HepG2 (cell line): Measurements from ENCODE around the gene ADGRG1. TPM values are rescaled to one million over a fixed set of nuclear protein-coding genes. Genes with fewer than 3 reads are reported as not detected.
A peak's percentile ranks its signal among the peaks of the same experiment; 100 is the strongest.

ENCODE experiments used
- ATAC-seq: fragments of 200-7000 bp; cut with Tn5 transposase; 3 replicates; pipeline ENCODE4 v1.9.1; 2020; ENCODE audit warnings: mild to moderate bottlenecking, moderate library complexity
- BruUV-seq: library from RNA; stranded (reverse); fragments of 400-500 nt; replicated peaks from 2 replicates; lab custom pipeline; 2021; lab: Mats Ljungman, UMichigan
- CTCF ChIA-PET: fragments of 300-600 bp; formaldehyde crosslinking; extraction: SDS; loops from one replicate; lab custom pipeline; 2021; ENCODE audit warnings: low total read pairs, inconsistent platforms, low intra/inter-chr PET ratio; lab: Yijun Ruan, JAX
- POLR2A ChIA-PET: fragments of 350-600 bp; sonication (Branson Sonifier 250); formaldehyde crosslinking; loops from one replicate; lab custom pipeline; 2020; ENCODE audit warnings: antibody characterized with exemption, inconsistent platforms; lab: Yijun Ruan, JAX
- DNase-seq: peaks from one replicate; pipeline ENCODE4 v3.0.0-alpha.2; 2015; ENCODE audit warnings: low spot score
- FAIRE-seq: peaks from 3 replicates; lab custom pipeline; 2011; peaks lifted over from hg19 to GRCh38; lab: Jason Lieb, UNC
- H2AFZ ChIP-seq: one replicate; pipeline ENCODE4 v1.6.1; 2011; ENCODE audit warnings: low read length, inconsistent platforms
- H3K27ac ChIP-seq: fragments of 300-600 bp; 3 replicates; pipeline ENCODE4 v1.8.0; 2011; ENCODE audit warnings: mixed run types, mild to moderate bottlenecking, mixed read lengths, low read length, inconsistent platforms; ENCODE audit not compliant: insufficient read depth; ENCODE audit errors: extremely low read length
- H3K27me3 ChIP-seq, 2 experiments: fragments of 200-600 bp in 1 of 2; 2 replicates in 1 of 2; 3 replicates in 1 of 2; pipeline versions ENCODE4 v1.6.0 to v1.8.0; 2011; ENCODE audit warnings: low read length in 2 of 2, mild to moderate bottlenecking in 2 of 2, moderate library complexity in 2 of 2, inconsistent platforms in 1 of 2; ENCODE audit not compliant: insufficient read depth in 2 of 2, control insufficient read depth in 1 of 2
- H3K36me3 ChIP-seq, 2 experiments: fragments of 200-600 bp in 1 of 2; replicated peaks in 1 of 2; 2 replicates in 1 of 2; 3 replicates in 1 of 2; pipeline versions ENCODE4 v1.5.1 to v1.8.0; 2011; ENCODE audit warnings: low read length in 2 of 2, inconsistent platforms in 1 of 2; ENCODE audit not compliant: insufficient read depth in 2 of 2, control insufficient read depth in 1 of 2
- H3K4me1 ChIP-seq: 2 replicates; pipeline ENCODE4 v1.5.1; 2012; ENCODE audit warnings: low read length, inconsistent platforms; ENCODE audit not compliant: insufficient read depth
- H3K4me2 ChIP-seq: 2 replicates; pipeline ENCODE4 v1.6.0; 2011; ENCODE audit warnings: low read depth, low read length, inconsistent platforms
- H3K4me3 ChIP-seq, 3 experiments: fragments of 200-600 bp in 1 of 3; sonication (generic), shearing (Covaris generic) in 1 of 3; replicated peaks in 1 of 3; 2 replicates each; pipeline ENCODE4 v1.5.1; 2011 to 2016; ENCODE audit warnings: low read length in 3 of 3, inconsistent platforms in 2 of 3, low read depth in 2 of 3, mild to moderate bottlenecking in 2 of 3, control low read depth in 1 of 3, mixed read lengths in 1 of 3; ENCODE audit not compliant: insufficient read depth in 1 of 3
- H3K79me2 ChIP-seq: one replicate; pipeline ENCODE4 v1.6.1; 2011; ENCODE audit warnings: low read length, inconsistent platforms; ENCODE audit not compliant: insufficient read depth
- H3K9ac ChIP-seq: 2 replicates; pipeline ENCODE4 v1.6.0; 2011; ENCODE audit warnings: mild to moderate bottlenecking, low read depth, low read length, inconsistent platforms; ENCODE audit not compliant: insufficient read depth
- H3K9me3 ChIP-seq: 2 replicates; pipeline ENCODE4 v1.5.1; 2012; ENCODE audit warnings: mild to moderate bottlenecking, low read length
- H4K20me1 ChIP-seq: 2 replicates; pipeline ENCODE4 v1.6.0; 2011; ENCODE audit warnings: inconsistent platforms, mild to moderate bottlenecking, low read length, moderate library complexity; ENCODE audit not compliant: insufficient read depth
- BRCA1 ChIP-seq: sonication (generic); formaldehyde crosslinking; IDR thresholded peaks from 2 replicates; pipeline ENCODE4 v1.4.0; 2020; ENCODE audit warnings: missing genetic modification reagents
- DPF2 ChIP-seq: sonication (generic); formaldehyde crosslinking; IDR thresholded peaks from 2 replicates; pipeline ENCODE4 v1.4.0; 2020; ENCODE audit warnings: mild to moderate bottlenecking, low read depth, missing genetic modification reagents, borderline replicate concordance
- IRF2 ChIP-seq: IDR thresholded peaks from 2 replicates; pipeline ENCODE4 v1.6.1; 2018; ENCODE audit warnings: missing genetic modification reagents, missing compliant biosample characterization
- KDM2A ChIP-seq: sonication (generic); formaldehyde crosslinking; IDR thresholded peaks from 2 replicates; pipeline ENCODE4 v1.4.0; 2020; ENCODE audit warnings: low read depth, missing genetic modification reagents, borderline replicate concordance
- KLF12 ChIP-seq: sonication (generic); formaldehyde crosslinking; IDR thresholded peaks from 2 replicates; pipeline ENCODE4 v1.4.0; 2020; ENCODE audit warnings: missing genetic modification reagents, borderline replicate concordance
- KMT2B ChIP-seq: IDR thresholded peaks from 2 replicates; pipeline ENCODE4 v1.6.1; 2016; ENCODE audit warnings: missing genetic modification reagents, missing compliant biosample characterization
- RNF2 ChIP-seq: fragments of 450-650 bp; conservative IDR thresholded peaks from 2 replicates; pipeline ENCODE4 v1.6.1; 2016; ENCODE audit warnings: low read depth
- ZFX ChIP-seq: sonication (generic); formaldehyde crosslinking; IDR thresholded peaks from 2 replicates; pipeline ENCODE4 v1.4.0; 2020; ENCODE audit warnings: mild to moderate bottlenecking, low read depth, missing genetic modification reagents, moderate library complexity
- ZMYM2 ChIP-seq: sonication (generic); formaldehyde crosslinking; IDR thresholded peaks from 2 replicates; pipeline ENCODE4 v1.8.0; 2022; ENCODE audit warnings: mild to moderate bottlenecking, missing genetic modification reagents
- ZNF331 ChIP-seq: sonication (generic); formaldehyde crosslinking; IDR thresholded peaks from 2 replicates; pipeline ENCODE4 v1.4.0; 2020; ENCODE audit warnings: missing genetic modification reagents
- ZNF432 ChIP-seq: sonication (generic); formaldehyde crosslinking; IDR thresholded peaks from 2 replicates; pipeline ENCODE4 v1.5.0; 2020; ENCODE audit warnings: missing genetic modification reagents, mild to moderate bottlenecking, borderline replicate concordance
- ZNF567 ChIP-seq: sonication (generic); formaldehyde crosslinking; IDR thresholded peaks from 2 replicates; pipeline ENCODE4 v1.8.1; 2023; ENCODE audit warnings: mild to moderate bottlenecking, missing genetic modification reagents, borderline replicate concordance
- WGBS: methylation state at CpG from one replicate; pipeline ENCODE4 v1.1.6; 2017; ENCODE audit warnings: low lambda C conversion rate; 5-methylcytosine and 5-hydroxymethylcytosine counted together
- in situ Hi-C: cut with HindIII; loops from 2 replicates; pipeline ENCODE4 v1.10.0; 2017; ENCODE audit warnings: low pct_unique_long_range_greater_than_20kb; ENCODE audit not compliant: extremely low pct_ligation_motif_present
- intact Hi-C: fragments of 100-400 bp; cut with micrococcal nuclease; formaldehyde crosslinking; loops from one replicate; pipeline ENCODE4 v1.10.0; 2022; ENCODE audit not compliant: unreplicated experiment
- polyA plus RNA-seq, 8 experiments: library from polyadenylated mRNA; depleted of rRNA in 3 of 8; stranded (reverse) in 7 of 8; unstranded in 1 of 8; fragments of >200 nt; fragmentation: Illumina TruSeq in 4 of 8; extraction: Trizol in 4 of 8; gene quantifications; 2 replicates each; pipeline versions ENCODE4 v1.2.1 to v1.2.3, GENCODE V29; 2011 to 2016; ENCODE audit warnings: low read depth in 4 of 8, missing spikeins in 1 of 8, mixed read lengths in 1 of 8; ENCODE audit not compliant: insufficient read depth in 1 of 8
- total RNA-seq, 5 experiments: library from RNA; depleted of rRNA; stranded (reverse); fragments of >200 nt; fragmentation: Illumina TruSeq; extraction: Trizol; gene quantifications; 2 replicates each; pipeline ENCODE4 v1.2.3, GENCODE V29; 2016; ENCODE audit warnings: low read depth in 1 of 5
- TF ChIP-seq, protein P1 (sequence below): sonication (generic); formaldehyde crosslinking; IDR thresholded peaks from 2 replicates; pipeline ENCODE4 v1.4.0; 2020; ENCODE audit warnings: missing genetic modification reagents
- TF ChIP-seq, protein P2 (sequence below): sonication (generic); formaldehyde crosslinking; IDR thresholded peaks from 2 replicates; pipeline ENCODE4 v1.4.0; 2020; ENCODE audit warnings: missing genetic modification reagents

Gene ADGRG1
- total and polyA plus RNA-seq, 2 of the 13 experiments (the other 11 are each of a cell fraction or from before 2014, with no cell fraction given) = 2.7 to 5.9 TPM

DNA sequence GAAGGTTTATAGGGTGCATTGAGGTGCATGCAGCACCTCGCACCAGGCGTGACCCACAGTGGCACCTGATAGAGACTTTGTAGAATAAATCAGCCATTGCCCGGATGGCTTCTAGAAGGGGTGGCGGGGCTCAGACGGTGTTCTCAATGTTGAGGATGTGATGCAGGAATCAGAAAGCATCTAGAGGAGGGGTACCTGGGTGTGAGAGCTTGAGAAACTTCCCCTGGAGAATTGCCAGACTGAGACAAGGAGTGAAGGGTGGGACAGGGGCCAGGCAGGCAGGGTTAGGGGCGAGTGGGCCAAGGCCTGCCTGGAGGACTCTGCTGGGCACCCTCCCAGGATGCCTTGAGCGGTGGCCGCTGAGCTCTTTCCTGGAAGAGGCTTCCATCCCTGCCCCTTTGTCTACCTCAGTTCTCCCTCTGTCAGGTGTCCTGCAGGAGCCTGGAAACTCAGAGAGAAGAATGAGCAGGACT, 9.3 kb upstream of the ADGRG1 start:
- H4K20me1 ChIP-seq = no peaks in the 10 kb centered on the region
- peaks cover 79% of the 10 kb centered on the region for H3K4me1 ChIP-seq
- no peaks in the 10 kb centered on the region for H3K36me3 ChIP-seq
- H3K27me3 ChIP-seq = peaks cover 0 to 13% of the 10 kb centered on the region in 2 experiments; a peak in 3 of 5 replicates
- H3K4me2 ChIP-seq = peak overlapping the region; percentile 88
- peak overlapping the region; percentile 50; the same call in 1 of the 2 replicates for H3K9ac ChIP-seq
- CTCF ChIA-PET = interaction anchor here (4.1 kb wide), 1 partner anchor 30 kb away, joined by 21 read pairs; no protein-coding TSS in a partner anchor
- H3K4me3 ChIP-seq = peak overlapping the region; percentile 60 to 78 (median 64); a peak in 3 of 6 replicates
- intact Hi-C loops = no loop called here
- no TSS peak for BruUV-seq
- WGBS = 60% methylated on average over 8 of the region's 8 CpGs
- ATAC-seq = no peak
- no peaks in the 10 kb centered on the region for H3K79me2 ChIP-seq
- no peak overlapping the region for H3K27ac ChIP-seq
- no peak overlapping the region for H2AFZ ChIP-seq
- POLR2A ChIA-PET = interaction anchor here (1.1 to 8.7 kb wide), 4 partner anchors 10 to 48 kb away, joined by 3 to 127 read pairs (median 47); no protein-coding TSS in a partner anchor
- in situ Hi-C loops = no loop called here
- DNase-seq = no peak
- TF ChIP-seq, protein P1, sequence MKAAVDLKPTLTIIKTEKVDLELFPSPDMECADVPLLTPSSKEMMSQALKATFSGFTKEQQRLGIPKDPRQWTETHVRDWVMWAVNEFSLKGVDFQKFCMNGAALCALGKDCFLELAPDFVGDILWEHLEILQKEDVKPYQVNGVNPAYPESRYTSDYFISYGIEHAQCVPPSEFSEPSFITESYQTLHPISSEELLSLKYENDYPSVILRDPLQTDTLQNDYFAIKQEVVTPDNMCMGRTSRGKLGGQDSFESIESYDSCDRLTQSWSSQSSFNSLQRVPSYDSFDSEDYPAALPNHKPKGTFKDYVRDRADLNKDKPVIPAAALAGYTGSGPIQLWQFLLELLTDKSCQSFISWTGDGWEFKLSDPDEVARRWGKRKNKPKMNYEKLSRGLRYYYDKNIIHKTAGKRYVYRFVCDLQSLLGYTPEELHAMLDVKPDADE (CRISPR knock-in tag) = 0 out of 2 replicates have a peak, but pooled peaks have one; percentile 33
- TF ChIP-seq BRCA1 = no peak
- TF ChIP-seq, all 625 proteins: peak for 1
- H3K9me3 ChIP-seq = no peaks in the 10 kb centered on the region
- FAIRE-seq = no peak

DNA sequence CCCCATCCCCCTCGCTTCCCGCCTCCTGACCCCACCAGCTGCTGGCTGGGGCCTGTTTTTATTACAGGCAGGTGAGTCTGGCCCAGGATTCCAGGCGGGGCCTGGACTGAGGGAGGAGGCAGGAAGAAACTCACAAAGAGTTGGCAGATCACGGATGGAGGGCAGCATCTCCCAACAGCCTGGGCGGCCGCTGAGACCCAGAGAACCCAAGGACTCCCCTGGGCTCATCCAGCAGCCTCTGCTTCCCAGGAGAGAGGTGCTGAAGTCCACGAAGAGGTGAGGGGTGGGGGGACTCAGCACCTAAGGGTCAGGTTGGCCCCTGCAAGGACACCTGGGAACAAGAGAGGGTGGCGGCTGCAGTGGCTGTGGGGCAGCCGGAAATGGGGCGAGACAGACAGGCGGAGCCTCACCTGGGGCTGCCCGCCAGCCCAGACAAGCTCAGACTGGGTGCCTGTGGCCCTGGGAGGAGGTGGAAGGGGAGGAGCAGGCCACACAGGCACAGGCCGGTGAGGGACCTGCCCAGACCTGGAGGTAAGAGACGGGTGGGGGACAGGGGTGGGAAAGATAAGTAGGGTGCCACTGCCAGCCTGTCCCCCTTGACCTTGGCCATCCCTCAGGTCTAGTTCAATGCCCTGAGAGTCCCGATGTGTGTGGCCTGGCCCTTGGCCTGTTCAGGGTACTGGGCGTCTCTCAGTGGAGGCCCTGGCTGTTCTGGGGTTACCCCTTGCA, 8.7 kb upstream of the ADGRG1 start:
- peak overlapping the region; percentile 50 for H3K9ac ChIP-seq
- H3K27me3 ChIP-seq = peaks cover 0 to 7% of the 10 kb centered on the region in 2 experiments; a peak in 3 of 5 replicates
- H3K27ac ChIP-seq = no peak overlapping the region
- ChIA-PET CTCF (interaction anchor here (4.1 kb wide), 1 partner anchor 29 kb away, joined by 21 read pairs; no protein-coding TSS in a partner anchor), POLR2A (interaction anchor here (1.0 to 8.7 kb wide), 4 partner anchors 9 to 21 kb away, joined by 3 to 127 read pairs (median 48); partner anchors contain the start of gene ADGRG1)
- intact Hi-C loops (no loop called here), in situ Hi-C loops (no loop called here)
- H4K20me1 ChIP-seq = no peaks in the 10 kb centered on the region
- ATAC-seq = peak; percentile 70
- peak overlapping the region; percentile 11 for H2AFZ ChIP-seq
- WGBS = 2% methylated on average over 16 of the region's 16 CpGs
- no peak for FAIRE-seq
- peak overlapping the region; percentile 88 for H3K4me2 ChIP-seq
- DNase-seq = peak; percentile 46
- no peaks in the 10 kb centered on the region for H3K79me2 ChIP-seq
- H3K4me1 ChIP-seq = peaks cover 85% of the 10 kb centered on the region
- H3K36me3 ChIP-seq = no peaks in the 10 kb centered on the region
- BruUV-seq = TSS peak; percentile 21
- peak overlapping the region; percentile 60 to 78 (median 64) for H3K4me3 ChIP-seq
- no peaks in the 10 kb centered on the region for H3K9me3 ChIP-seq
- TF ChIP-seq, protein P2, sequence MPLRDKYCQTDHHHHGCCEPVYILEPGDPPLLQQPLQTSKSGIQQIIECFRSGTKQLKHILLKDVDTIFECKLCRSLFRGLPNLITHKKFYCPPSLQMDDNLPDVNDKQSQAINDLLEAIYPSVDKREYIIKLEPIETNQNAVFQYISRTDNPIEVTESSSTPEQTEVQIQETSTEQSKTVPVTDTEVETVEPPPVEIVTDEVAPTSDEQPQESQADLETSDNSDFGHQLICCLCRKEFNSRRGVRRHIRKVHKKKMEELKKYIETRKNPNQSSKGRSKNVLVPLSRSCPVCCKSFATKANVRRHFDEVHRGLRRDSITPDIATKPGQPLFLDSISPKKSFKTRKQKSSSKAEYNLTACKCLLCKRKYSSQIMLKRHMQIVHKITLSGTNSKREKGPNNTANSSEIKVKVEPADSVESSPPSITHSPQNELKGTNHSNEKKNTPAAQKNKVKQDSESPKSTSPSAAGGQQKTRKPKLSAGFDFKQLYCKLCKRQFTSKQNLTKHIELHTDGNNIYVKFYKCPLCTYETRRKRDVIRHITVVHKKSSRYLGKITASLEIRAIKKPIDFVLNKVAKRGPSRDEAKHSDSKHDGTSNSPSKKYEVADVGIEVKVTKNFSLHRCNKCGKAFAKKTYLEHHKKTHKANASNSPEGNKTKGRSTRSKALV (CRISPR knock-in tag) = no peak
- TF ChIP-seq ZNF331 (peak; percentile 35; the same call in 1 of the 2 replicates), IRF2 (no peak), KDM2A (no peak), KLF12 (CRISPR knock-in tag) (no peak), DPF2 (CRISPR knock-in tag) (no peak), RNF2 (no peak), ZNF432 (CRISPR knock-in tag) (no peak), ZFX (CRISPR knock-in tag) (no peak; the same call in none of the 2 replicates), KMT2B (CRISPR knock-in tag) (no peak), ZMYM2 (CRISPR knock-in tag) (no peak), ZNF567 (CRISPR knock-in tag) (no peak)
